Measurements from ENCODE around the gene BAHCC1.

DNA sequence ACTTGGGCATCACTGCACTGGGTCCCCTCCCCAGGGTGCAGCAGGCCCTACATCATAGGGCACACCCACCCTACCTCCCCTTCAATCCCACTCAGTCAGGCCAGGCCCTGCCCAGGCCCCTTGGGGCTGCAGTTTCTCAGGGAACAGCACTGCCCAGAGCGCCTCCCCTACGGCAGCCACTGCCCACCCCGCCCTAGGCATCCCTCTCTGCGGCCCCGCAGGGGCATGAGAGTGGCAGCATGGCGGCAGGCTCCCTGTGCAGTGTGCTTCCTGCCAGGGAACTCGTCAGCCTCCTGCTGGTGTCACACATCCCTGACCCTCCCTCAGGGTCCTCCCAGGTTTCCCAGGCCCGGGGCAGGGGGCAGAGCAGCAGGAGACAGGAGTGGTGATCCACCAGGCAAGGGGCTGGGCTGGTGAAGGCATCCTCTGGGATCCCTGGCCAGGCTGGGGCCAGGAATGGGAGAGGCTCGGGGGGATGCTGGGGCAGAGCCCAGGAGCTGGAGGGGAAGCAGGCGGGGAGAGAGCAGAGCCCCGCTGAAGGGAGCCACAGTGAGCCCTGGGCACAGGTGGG is 16.2 kb upstream of the BAHCC1 start:
- TF ChIP-seq ZNF433 (tag by site-specific recombination; IDR thresholded peaks at IDR 0.05; ENCODE audit: low read depth) (no peak), RBAK (tag by site-specific recombination; IDR thresholded peaks at IDR 0.05) (no peak), ZNF624 (tag by site-specific recombination; IDR thresholded peaks at IDR 0.05) (no peak), ZNF670 (tag by site-specific recombination; IDR thresholded peaks at IDR 0.05; ENCODE audit: low read depth) (no peak)
- TF ChIP-seq, protein P1, sequence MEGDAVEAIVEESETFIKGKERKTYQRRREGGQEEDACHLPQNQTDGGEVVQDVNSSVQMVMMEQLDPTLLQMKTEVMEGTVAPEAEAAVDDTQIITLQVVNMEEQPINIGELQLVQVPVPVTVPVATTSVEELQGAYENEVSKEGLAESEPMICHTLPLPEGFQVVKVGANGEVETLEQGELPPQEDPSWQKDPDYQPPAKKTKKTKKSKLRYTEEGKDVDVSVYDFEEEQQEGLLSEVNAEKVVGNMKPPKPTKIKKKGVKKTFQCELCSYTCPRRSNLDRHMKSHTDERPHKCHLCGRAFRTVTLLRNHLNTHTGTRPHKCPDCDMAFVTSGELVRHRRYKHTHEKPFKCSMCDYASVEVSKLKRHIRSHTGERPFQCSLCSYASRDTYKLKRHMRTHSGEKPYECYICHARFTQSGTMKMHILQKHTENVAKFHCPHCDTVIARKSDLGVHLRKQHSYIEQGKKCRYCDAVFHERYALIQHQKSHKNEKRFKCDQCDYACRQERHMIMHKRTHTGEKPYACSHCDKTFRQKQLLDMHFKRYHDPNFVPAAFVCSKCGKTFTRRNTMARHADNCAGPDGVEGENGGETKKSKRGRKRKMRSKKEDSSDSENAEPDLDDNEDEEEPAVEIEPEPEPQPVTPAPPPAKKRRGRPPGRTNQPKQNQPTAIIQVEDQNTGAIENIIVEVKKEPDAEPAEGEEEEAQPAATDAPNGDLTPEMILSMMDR (tag by site-specific recombination; IDR thresholded peaks at IDR 0.05): no peak
- TF ChIP-seq, protein P2, sequence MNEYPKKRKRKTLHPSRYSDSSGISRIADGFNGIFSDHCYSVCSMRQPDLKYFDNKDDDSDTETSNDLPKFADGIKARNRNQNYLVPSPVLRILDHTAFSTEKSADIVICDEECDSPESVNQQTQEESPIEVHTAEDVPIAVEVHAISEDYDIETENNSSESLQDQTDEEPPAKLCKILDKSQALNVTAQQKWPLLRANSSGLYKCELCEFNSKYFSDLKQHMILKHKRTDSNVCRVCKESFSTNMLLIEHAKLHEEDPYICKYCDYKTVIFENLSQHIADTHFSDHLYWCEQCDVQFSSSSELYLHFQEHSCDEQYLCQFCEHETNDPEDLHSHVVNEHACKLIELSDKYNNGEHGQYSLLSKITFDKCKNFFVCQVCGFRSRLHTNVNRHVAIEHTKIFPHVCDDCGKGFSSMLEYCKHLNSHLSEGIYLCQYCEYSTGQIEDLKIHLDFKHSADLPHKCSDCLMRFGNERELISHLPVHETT (tag by site-specific recombination; IDR thresholded peaks at IDR 0.05): no peak

Data from HEK293 (cell line).